GM18519 (cell line): Measurements from ENCODE around the gene NAA38.

ENCODE experiments used
- ATAC-seq: cut with Tn5 transposase; IDR thresholded peaks from one replicate; pipeline ENCODE4 v1.9.1; 2021; ENCODE audit warnings: mild to moderate bottlenecking, moderate library complexity; ENCODE audit not compliant: unreplicated experiment, low FRiP score

NAA38 gene

DNA sequence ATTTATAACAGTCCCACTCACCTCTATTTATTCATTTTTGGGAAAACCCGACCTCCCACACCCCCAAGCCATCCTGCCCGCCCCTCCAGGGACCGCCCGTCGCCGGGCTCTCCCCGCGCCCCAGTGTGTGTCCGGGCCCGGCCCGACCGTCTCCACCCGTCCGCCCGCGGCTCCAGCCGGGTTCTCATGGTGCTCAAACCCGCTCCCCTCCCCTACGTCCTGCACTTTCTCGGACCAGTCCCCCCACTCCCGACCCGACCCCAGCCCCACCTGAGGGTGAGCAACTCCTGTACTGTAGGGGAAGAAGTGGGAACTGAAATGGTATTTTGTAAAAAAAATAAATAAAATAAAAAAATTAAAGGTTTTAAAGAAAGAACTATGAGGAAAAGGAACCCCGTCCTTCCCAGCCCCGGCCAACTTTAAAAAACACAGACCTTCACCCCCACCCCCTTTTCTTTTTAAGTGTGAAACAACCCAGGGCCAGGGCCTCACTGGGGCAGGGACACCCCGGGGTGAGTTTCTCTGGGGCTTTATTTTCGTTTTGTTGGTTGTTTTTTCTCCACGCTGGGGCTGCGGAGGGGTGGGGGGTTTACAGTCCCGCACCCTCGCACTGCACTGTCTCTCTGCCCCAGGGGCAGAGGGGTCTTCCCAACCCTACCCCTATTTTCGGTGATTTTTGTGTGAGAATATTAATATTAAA is 3.1 kb downstream of the NAA38 start:
- ATAC-seq, result no peak

GRCh38 chr17:7853691-7854038 is 3.7 kb downstream of the NAA38 start:
- ATAC-seq, result no peak

- ATAC-seq, result no peak
Measured at GRCh38 chr17:7852919-7853690, 4.3 kb downstream of the NAA38 start.

- no peak for ATAC-seq
Measured at GRCh38 chr17:7852262-7852670, 5.1 kb downstream of the NAA38 start.

DNA sequence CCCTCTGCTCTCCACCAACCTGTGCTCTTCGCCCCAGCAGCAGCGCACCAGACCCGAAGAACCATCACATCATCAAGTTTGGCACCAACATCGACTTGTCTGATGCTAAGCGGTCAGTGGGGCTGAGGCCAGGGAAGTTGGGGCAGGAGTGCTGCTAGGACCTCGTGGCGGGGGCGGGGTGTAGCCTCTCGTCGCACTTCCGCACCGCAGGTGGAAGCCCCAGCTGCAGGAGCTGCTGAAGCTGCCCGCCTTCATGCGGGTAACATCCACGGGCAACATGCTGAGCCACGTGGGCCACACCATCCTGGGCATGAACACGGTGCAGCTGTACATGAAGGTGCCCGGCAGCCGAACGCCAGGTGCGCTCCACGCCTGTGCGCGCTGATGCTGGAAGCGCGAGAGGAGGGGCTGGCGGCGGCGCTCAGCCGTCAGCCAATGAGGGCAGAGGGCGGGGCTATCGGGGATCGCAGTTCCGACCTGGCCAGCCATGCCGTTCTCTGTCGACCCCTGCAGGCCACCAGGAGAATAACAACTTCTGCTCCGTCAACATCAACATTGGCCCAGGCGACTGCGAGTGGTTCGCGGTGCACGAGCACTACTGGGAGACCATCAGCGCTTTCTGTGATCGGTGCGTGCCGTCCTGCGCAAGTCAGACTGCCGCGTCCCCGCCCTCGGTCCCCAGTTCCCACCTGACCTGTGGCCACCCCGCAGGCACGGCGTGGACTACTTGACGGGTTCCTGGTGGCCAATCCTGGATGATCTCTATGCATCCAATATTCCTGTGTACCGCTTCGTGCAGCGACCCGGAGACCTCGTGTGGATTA is 5.7 kb downstream of the NAA38 start:
- peak; percentile 38 for ATAC-seq

DNA sequence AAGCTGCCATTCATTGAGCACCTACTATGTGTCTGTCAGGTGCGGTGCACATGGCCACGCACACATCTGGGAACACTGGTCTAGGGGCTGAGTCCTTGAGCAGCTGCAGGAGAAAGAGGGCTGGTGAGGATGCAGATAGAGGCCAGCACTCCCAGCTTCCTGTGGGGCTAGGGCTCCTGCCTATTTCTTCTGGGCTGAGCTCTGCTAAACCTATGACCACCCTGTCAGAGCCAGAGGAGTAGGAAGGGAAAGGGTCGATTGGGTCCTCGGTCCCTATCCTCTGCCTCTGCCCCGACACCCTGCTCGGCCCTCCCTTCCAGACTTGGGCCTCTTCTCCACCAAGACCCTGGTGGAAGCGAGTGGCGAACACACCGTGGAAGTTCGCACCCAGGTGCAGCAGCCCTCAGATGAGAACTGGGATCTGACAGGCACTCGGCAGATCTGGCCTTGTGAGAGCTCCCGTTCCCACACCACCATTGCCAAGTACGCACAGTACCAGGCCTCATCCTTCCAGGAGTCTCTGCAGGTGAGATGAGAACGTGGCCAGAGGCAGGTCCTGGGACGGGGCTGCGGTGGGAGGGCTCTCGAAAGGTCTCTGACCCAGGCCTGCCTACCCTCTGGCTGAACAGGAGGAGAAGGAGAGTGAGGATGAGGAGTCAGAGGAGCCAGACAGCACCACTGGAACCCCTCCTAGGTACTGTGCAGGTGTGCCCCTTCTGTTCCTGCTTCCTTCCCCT is 6.5 kb downstream of the NAA38 start:
- ATAC-seq, result no peak

DNA sequence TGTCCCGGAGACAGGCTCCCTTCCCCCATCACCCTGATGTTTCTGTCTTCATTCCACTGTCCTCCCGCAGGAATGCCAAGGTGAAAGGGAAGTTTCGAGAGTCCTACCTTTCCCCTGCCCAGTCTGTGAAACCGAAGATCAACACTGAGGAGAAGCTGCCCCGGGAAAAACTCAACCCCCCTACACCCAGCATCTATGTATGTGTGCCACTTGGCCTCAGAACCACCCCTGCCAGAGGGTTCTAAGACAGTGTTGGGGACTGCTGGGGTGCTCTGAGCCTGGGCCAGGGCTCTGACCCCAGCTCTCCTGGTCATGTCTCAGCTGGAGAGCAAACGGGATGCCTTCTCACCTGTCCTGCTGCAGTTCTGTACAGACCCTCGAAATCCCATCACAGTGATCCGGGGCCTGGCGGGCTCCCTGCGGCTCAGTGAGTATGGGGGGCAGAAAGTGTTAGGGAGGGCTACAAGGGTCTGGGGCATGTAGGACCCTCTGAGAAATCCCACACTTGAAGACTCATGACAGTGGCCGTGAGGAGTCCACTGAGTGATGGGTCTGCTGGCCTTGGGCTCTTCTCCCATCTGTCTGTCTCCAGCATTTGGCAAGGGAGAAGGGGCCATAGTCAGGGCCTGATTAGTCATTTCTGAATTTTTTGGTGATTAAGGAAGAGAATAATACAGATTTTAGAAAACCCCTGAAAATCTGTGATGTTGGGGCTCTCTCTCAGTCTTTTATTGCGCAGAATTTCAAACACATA is 7.4 kb downstream of the NAA38 start:
- ATAC-seq, result no peak

- no peak for ATAC-seq
Measured at GRCh38 chr17:7849130-7849750, 8.1 kb downstream of the NAA38 start.

DNA sequence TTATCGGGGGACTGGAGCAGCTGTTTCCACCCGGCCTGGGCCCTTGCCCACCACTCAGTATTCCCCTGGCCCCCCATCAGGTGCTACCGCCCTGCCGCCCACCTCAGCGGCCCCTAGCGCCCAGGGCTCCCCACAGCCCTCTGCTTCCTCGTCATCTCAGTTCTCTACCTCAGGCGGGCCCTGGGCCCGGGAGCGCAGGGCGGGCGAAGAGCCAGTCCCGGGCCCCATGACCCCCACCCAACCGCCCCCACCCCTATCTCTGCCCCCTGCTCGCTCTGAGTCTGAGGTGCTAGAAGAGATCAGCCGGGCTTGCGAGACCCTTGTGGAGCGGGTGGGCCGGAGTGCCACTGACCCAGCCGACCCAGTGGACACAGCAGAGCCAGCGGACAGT is 8.6 kb downstream of the NAA38 start:
- ATAC-seq, result no peak

- no peak for ATAC-seq
Measured at GRCh38 chr17:7848131-7848579, 9.2 kb downstream of the NAA38 start.

DNA sequence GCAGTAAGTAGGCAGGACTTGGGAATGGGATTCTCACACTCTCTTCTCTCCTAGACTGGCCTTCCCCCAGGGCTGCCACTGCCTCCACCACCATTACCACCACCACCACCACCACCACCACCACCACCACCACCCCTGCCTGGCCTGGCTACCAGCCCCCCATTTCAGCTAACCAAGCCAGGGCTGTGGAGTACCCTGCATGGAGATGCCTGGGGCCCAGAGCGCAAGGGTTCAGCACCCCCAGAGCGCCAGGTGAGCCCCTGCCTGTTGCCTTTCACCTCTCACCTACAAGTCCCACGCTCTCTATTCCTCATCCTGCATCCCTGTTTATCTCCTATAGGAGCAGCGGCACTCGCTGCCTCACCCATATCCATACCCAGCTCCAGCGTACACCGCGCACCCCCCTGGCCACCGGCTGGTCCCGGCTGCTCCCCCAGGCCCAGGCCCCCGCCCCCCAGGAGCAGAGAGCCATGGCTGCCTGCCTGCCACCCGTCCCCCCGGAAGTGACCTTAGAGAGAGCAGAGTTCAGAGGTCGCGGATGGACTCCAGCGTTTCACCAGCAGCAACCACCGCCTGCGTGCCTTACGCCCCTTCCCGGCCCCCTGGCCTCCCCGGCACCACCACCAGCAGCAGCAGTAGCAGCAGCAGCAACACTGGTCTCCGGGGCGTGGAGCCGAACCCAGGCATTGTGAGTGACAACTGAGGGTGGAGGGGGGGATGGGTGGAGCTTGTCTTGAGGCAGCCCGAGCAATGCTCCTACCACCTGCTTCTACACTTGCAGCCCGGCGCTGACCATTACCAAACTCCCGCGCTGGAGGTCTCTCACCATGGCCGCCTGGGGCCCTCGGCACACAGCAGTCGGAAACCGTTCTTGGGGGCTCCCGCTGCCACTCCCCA is 10.3 kb downstream of the NAA38 start:
- no peak for ATAC-seq

- no peak for ATAC-seq
Measured at GRCh38 chr17:7846063-7846735, 11.2 kb downstream of the NAA38 start.

GRCh38 chr17:7845359-7846062 is 11.8 kb downstream of the NAA38 start:
- no peak for ATAC-seq

DNA sequence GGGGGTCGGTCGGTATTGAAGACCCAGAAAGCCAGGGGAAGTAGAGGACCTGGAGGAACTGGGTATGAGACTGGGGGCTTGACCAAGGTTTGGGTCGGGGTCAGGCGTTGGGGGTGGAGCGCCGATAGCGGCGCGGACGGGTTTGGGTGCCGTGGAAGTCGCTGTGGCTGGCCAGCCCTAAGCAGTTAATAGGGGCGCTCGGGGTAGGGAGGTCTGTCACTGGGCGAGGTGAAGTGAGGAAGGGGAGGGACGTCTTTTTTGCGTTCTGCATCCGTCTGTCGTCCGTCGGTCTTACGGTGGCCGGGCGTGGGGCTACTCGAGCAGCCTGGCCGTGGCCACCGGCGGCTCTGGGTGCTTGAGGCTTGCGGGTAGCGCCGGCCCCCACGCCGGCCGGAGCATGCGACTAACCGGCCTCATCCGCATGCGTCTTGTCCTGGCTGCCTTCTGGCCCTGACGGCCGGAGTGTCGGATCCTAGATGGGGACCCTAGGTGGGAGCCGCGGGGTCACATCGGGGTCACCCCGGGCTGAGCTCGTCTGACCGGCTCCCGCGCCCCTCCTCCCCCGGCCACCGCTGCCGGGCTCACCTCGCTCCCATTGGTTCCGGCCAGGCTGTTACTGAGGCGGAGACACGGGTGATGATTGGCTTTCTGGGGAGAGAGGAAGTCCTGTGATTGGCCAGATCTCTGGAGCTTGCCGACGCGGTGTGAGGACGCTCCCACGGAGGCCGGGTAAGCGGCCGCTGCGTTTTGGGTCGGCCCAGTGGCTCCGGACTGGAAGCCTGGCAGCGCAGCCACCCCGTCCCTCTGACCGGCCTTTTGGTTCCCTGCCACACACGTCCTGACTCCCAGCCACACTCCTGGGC is 12.8 kb downstream of the NAA38 start:
- ATAC-seq, result peak; percentile 43

DNA sequence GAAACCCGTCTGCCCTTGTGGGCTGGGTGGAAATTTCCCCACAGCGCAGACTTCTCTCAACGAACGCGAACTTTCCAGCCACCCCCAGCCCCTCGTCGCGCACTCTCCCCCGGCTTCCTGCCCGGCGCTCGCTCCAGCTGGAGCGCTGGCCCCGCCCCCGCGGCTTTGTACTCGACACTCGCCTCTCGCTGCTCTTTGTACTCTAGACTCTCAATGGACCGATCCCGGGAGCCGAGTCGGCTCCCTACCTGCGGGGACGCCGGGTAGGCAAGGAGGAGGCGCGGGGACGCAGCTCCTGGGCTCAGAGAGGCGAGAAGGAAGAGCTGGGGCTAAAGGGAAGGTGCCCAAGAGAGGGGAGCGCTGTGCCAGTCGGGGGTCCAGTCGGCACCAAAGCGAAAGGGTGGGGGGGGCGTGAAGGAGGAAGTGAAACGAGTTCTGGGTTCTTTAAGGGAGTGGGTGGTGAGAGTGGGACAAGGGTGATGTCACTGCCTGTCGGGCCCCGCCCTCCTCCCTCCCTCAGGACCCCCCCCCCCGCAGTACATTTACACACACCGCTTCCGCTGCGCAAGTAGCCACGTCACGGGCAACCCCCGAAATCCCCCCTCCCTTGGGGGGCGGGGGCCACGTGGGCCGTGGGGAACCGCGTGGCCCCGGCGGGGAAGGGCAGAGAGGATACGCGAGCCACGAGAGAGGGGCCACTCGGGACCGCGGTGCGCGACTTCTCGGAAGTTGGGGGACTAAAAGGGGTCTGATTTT is 13.6 kb downstream of the NAA38 start:
- ATAC-seq, result no peak

- no peak for ATAC-seq
Measured at GRCh38 chr17:7843257-7843535, 14.2 kb downstream of the NAA38 start.
